Glutamatergic neuron (in vitro differentiated cells): Measurements from ENCODE around the gene CDK5RAP2. TPM values are rescaled to one million over a fixed set of nuclear protein-coding genes. Genes with fewer than 3 reads are reported as not detected.

Source experiments
- DNase-seq: peaks from one replicate; pipeline ENCODE4 v3.0.0; 2022
- H3K27ac Mint-ChIP-seq: one replicate; pipeline ENCODE4 v1.8.0; 2020; ENCODE audit warnings: mild to moderate bottlenecking, mixed read lengths, inconsistent platforms; ENCODE audit not compliant: unreplicated experiment
- H3K27me3 Mint-ChIP-seq: one replicate; pipeline ENCODE4 v1.8.0; 2020; ENCODE audit warnings: mild to moderate bottlenecking, moderate library complexity, mixed read lengths, inconsistent platforms; ENCODE audit not compliant: unreplicated experiment
- H3K36me3 Mint-ChIP-seq: one replicate; pipeline ENCODE4 v1.8.0; 2020; ENCODE audit warnings: mild to moderate bottlenecking, mixed read lengths, inconsistent platforms; ENCODE audit not compliant: unreplicated experiment
- H3K4me1 Mint-ChIP-seq: one replicate; pipeline ENCODE4 v1.8.0; 2020; ENCODE audit warnings: mild to moderate bottlenecking, low read depth, mixed read lengths, inconsistent platforms; ENCODE audit not compliant: unreplicated experiment
- H3K4me3 Mint-ChIP-seq: one replicate; pipeline ENCODE4 v1.8.0; 2020; ENCODE audit warnings: mild to moderate bottlenecking, mixed read lengths, inconsistent platforms; ENCODE audit not compliant: unreplicated experiment
- H3K9me3 Mint-ChIP-seq: one replicate; pipeline ENCODE4 v1.8.0; 2020; ENCODE audit warnings: mild to moderate bottlenecking, moderate library complexity, mixed read lengths, inconsistent platforms; ENCODE audit not compliant: unreplicated experiment
- CTCF ChIP-seq: fragments of 200-600 bp; sonication (generic); IDR thresholded peaks from one replicate; pipeline ENCODE4 v1.5.0; 2021; ENCODE audit not compliant: partially characterized antibody, unreplicated experiment
- total RNA-seq: library from RNA; stranded (reverse); fragmentation: NEBNext Ultra II Directional; extraction: Animal tissue kit (Norgen Biotek cat#: 25700); gene quantifications from one replicate; pipeline ENCODE4 v1.2.1, GENCODE V29; 2021; ENCODE audit not compliant: unreplicated experiment

Gene CDK5RAP2
- total RNA-seq, 1 donor from 2014 or later, result 53.2 TPM

- no peak for DNase-seq
- no peak overlapping the region for H3K4me3 Mint-ChIP-seq
- no peaks in the 10 kb centered on the region for H3K9me3 Mint-ChIP-seq
- no peak for TF ChIP-seq CTCF
- peak overlapping the region; percentile 62 for H3K27ac Mint-ChIP-seq
- H3K27me3 Mint-ChIP-seq, result peaks cover 4% of the 10 kb centered on the region
- peaks cover 5% of the 10 kb centered on the region for H3K4me1 Mint-ChIP-seq
- no peaks in the 10 kb centered on the region for H3K36me3 Mint-ChIP-seq
Observed at GRCh38 chr9:120392245-120392644, 187.7 kb downstream of the CDK5RAP2 start.

GRCh38 chr9:120391691-120392090 is 188.3 kb downstream of the CDK5RAP2 start:
- Mint-ChIP-seq H3K4me1 (peaks cover 8% of the 10 kb centered on the region), H3K9me3 (no peaks in the 10 kb centered on the region), H3K27ac (no peak overlapping the region), H3K36me3 (no peaks in the 10 kb centered on the region), H3K4me3 (no peak overlapping the region), H3K27me3 (peaks cover 4% of the 10 kb centered on the region)
- no peak for DNase-seq
- TF ChIP-seq CTCF, result no peak

- Mint-ChIP-seq H3K36me3 (no peaks in the 10 kb centered on the region), H3K9me3 (no peaks in the 10 kb centered on the region)
Observed at GRCh38 chr9:120390637-120391190, 189.3 kb downstream of the CDK5RAP2 start.

GRCh38 chr9:120389867-120390266 is 190.1 kb downstream of the CDK5RAP2 start:
- Mint-ChIP-seq H3K9me3 (no peaks in the 10 kb centered on the region), H3K27ac (no peak overlapping the region), H3K36me3 (no peaks in the 10 kb centered on the region), H3K27me3 (peaks cover 8% of the 10 kb centered on the region), H3K4me1 (peaks cover 9% of the 10 kb centered on the region), H3K4me3 (no peak overlapping the region)
- no peak for DNase-seq
- TF ChIP-seq CTCF, result no peak

More at GRCh38 chr9:120390637-120391190, 189.3 kb downstream of the CDK5RAP2 start:
- no peak for TF ChIP-seq CTCF
- Mint-ChIP-seq H3K4me3 (no peak overlapping the region), H3K27me3 (peaks cover 6% of the 10 kb centered on the region), H3K27ac (peak overlapping the region; percentile 6), H3K4me1 (peaks cover 9% of the 10 kb centered on the region)
- no peak for DNase-seq

GRCh38 chr9:120389300-120389699 is 190.7 kb downstream of the CDK5RAP2 start:
- DNase-seq, result no peak
- H3K9me3 Mint-ChIP-seq, result no peaks in the 10 kb centered on the region
- peaks cover 10% of the 10 kb centered on the region for H3K27me3 Mint-ChIP-seq
- H3K27ac Mint-ChIP-seq, result no peak overlapping the region
- H3K4me3 Mint-ChIP-seq, result no peak overlapping the region
- no peaks in the 10 kb centered on the region for H3K36me3 Mint-ChIP-seq
- peaks cover 9% of the 10 kb centered on the region for H3K4me1 Mint-ChIP-seq
- TF ChIP-seq CTCF, result no peak
